Brain pericyte (primary cell): Measurements from ENCODE around the gene EML3.
"Not testable (repeated sequence)": the region's sequence is repeated elsewhere in the genome, so short reads cannot be mapped to it uniquely, and the experiment has no call there.

Source experiments
- DNase-seq: peaks from one replicate; pipeline ENCODE4 v3.0.0-alpha.2; 2012; ENCODE audit warnings: low read depth, low spot score

Gene EML3

GRCh38 chr11:62621567-62622470 is 9.2 kb upstream of the EML3 start, which contains the start of gene B3GAT3:
TSS of gene B3GAT3 (minus strand) at chr11:62621986. CDS start at chr11:62621947, 39 bp downstream.
- DNase-seq: peak; percentile 94

GRCh38 chr11:62621027-62621566 is 8.5 kb upstream of the EML3 start:
- DNase-seq: no peak

- DNase-seq: not testable (repeated sequence)
These were observed 4.4 kb upstream of the EML3 start for GRCh38 chr11:62616957-62617356.

- no peak for DNase-seq
These were observed 2.9 kb upstream of the EML3 start for GRCh38 chr11:62615521-62615920.

- DNase-seq: no peak
These were observed 1.7 kb upstream of the EML3 start for GRCh38 chr11:62614275-62614674.

- DNase-seq: no peak
These were observed 760 bp upstream of the EML3 start for GRCh38 chr11:62613291-62613778.

GRCh38 chr11:62611705-62612365 is 740 bp downstream of the EML3 start:
- no peak for DNase-seq

GRCh38 chr11:62610814-62611704 is 1.5 kb downstream of the EML3 start:
- DNase-seq: no peak

- no peak for DNase-seq
These were observed 2.2 kb downstream of the EML3 start for GRCh38 chr11:62610403-62610802.

GRCh38 chr11:62608776-62609175 is 3.8 kb downstream of the EML3 start:
- DNase-seq: no peak

GRCh38 chr11:62607714-62608113 is 4.9 kb downstream of the EML3 start:
- no peak for DNase-seq

- no peak for DNase-seq
These were observed 6.7 kb downstream of the EML3 start for GRCh38 chr11:62605902-62606301.

- no peak for DNase-seq
These were observed 7.1 kb downstream of the EML3 start for GRCh38 chr11:62605467-62605866.

- no peak for DNase-seq
These were observed 8.0 kb downstream of the EML3 start for GRCh38 chr11:62604460-62605120.

GRCh38 chr11:62603776-62604299 is 8.7 kb downstream of the EML3 start:
- DNase-seq: no peak

GRCh38 chr11:62603072-62603408 is 9.5 kb downstream of the EML3 start:
- no peak for DNase-seq

GRCh38 chr11:62602141-62603071 is 10.2 kb downstream of the EML3 start:
- no peak for DNase-seq

- DNase-seq: peak; percentile 97
These were observed 11.0 kb downstream of the EML3 start, which contains the start of gene MTA2 for GRCh38 chr11:62601372-62602140. TSS of gene MTA2 (minus strand) at chr11:62601865. CDS start at chr11:62601450, 415 bp downstream.

GRCh38 chr11:62601122-62601371 is 11.5 kb downstream of the EML3 start:
- no peak for DNase-seq
